Measurements from ENCODE around the gene CLCN5.

DNA sequence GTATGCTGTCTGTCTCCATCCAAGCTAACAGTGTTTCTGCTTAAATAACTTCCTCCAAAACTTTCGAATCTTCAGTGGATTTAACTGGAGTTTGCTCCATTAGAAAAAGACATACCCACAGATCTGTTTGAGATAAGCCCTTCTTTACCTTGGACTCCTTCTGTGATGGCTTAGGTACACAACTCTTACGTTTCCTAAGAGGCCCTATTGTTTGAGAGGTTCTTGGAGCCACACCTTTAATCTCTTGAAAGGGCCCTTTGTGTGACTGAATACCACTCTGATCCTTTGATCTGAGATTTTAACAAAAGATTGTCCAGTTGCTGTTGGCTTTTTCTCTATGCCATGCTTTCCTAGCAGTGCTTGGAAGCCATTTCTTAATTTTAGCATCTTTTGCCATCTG, 185.9 kb downstream of the CLCN5 start:
- TF ChIP-seq HCFC1 (IDR thresholded peaks at IDR 0.05; ENCODE audit: low read depth, low read length) (no peak), TARDBP (CRISPR knock-in tag; IDR thresholded peaks at IDR 0.05) (no peak), POLR2A (IDR thresholded peaks at IDR 0.05; ENCODE audit: insufficient read depth in 1 of 2, low read depth in 2 of 2, low read length in 2 of 2) (no peak)
